Large intestine (tissue), 12 donors: ENCODE results near the gene SDHAF2. TPM values are rescaled to one million over a fixed set of nuclear protein-coding genes. Genes with fewer than 3 reads are reported as not detected.
"Not testable (repeated sequence)": the region's sequence is repeated elsewhere in the genome, so short reads cannot be mapped to it uniquely, and the experiment has no call there.

Experiments
- DNase-seq, 2 donors: peaks; one replicate each; pipeline versions ENCODE4 v3.0.0 to v3.0.0-alpha.2; 2013
- H3K27ac ChIP-seq: one replicate; pipeline ENCODE4 v1.5.1; 2013; ENCODE audit warnings: low read length
- H3K27me3 ChIP-seq: 2 replicates; pipeline ENCODE4 v1.6.1; 2013; ENCODE audit warnings: low read length; ENCODE audit not compliant: control insufficient read depth, insufficient read depth
- H3K36me3 ChIP-seq: 2 replicates; pipeline ENCODE4 v1.6.1; 2013; ENCODE audit warnings: low read length; ENCODE audit not compliant: control insufficient read depth, insufficient read depth
- H3K4me1 ChIP-seq: one replicate; pipeline ENCODE4 v1.6.1; 2013; ENCODE audit warnings: low read length; ENCODE audit not compliant: control insufficient read depth, insufficient read depth
- H3K4me3 ChIP-seq: one replicate; pipeline ENCODE4 v1.5.1; 2013; ENCODE audit warnings: low read length
- H3K9me3 ChIP-seq: one replicate; pipeline ENCODE4 v1.6.1; 2013; ENCODE audit warnings: mild to moderate bottlenecking, low read depth, low read length, moderate library complexity; ENCODE audit not compliant: control insufficient read depth
- WGBS: methylation state at CpG from one replicate; pipeline ENCODE4 v1.1.5; 2013; ENCODE audit warnings: low lambda C conversion rate; ENCODE audit not compliant: insufficient coverage; 5-methylcytosine and 5-hydroxymethylcytosine counted together
- long read RNA-seq, 11 donors: transcript quantifications; one replicate each; lab custom pipeline, GENCODE V29; 2026
- polyA plus RNA-seq: library from polyadenylated mRNA; unstranded; fragments of 120-200 nt; gene quantifications from one replicate; pipeline ENCODE4 v1.2.1, GENCODE V29; 2013

Gene SDHAF2
- polyA plus RNA-seq: 38.1 TPM
- long read RNA-seq, donor 1, transcript SDHAF2-201 (4 exons, 2,033 nt): major isoform, 10 of 14 reads
- long read RNA-seq, donor 1, partial matches to known transcripts: 0 of 14 reads
- long read RNA-seq, donor 1, other reads (novel, unspliced or antisense): 0 of 14 reads
- long read RNA-seq, donor 2, transcript SDHAF2-206 (2 exons, 835 nt): minor isoform, 5 of 38 reads
- long read RNA-seq, donor 2, transcript SDHAF2-201 (4 exons, 2,033 nt): major isoform, 29 of 38 reads
- long read RNA-seq, donor 2, partial matches to known transcripts: 0 of 38 reads
- long read RNA-seq, donor 2, other reads (novel, unspliced or antisense): 0 of 38 reads
- long read RNA-seq, donor 3: 0 reads
- long read RNA-seq, donor 4, partial matches to known transcripts: 0 of 7 reads
- long read RNA-seq, donor 4, other reads (novel, unspliced or antisense): 0 of 7 reads
- long read RNA-seq, donor 5, transcript SDHAF2-201 (4 exons, 2,033 nt): major isoform, 15 of 19 reads
- long read RNA-seq, donor 5, partial matches to known transcripts: 0 of 19 reads
- long read RNA-seq, donor 5, other reads (novel, unspliced or antisense): 0 of 19 reads
- long read RNA-seq, donor 6, transcript SDHAF2-201 (4 exons, 2,033 nt): major isoform, 24 of 49 reads
- long read RNA-seq, donor 6, transcript SDHAF2-207 (5 exons, 1,077 nt): minor isoform, 5 of 49 reads
- long read RNA-seq, donor 6, partial matches to known transcripts: 13 of 49 reads
- long read RNA-seq, donor 6, other reads (novel, unspliced or antisense): 0 of 49 reads
- long read RNA-seq, donor 7, transcript SDHAF2-201 (4 exons, 2,033 nt): major isoform, 15 of 23 reads
- long read RNA-seq, donor 7, partial matches to known transcripts: 0 of 23 reads
- long read RNA-seq, donor 7, other reads (novel, unspliced or antisense): 0 of 23 reads
- long read RNA-seq, donor 8, transcript SDHAF2-206 (2 exons, 835 nt): minor isoform, 11 of 56 reads
- long read RNA-seq, donor 8, transcript SDHAF2-201 (4 exons, 2,033 nt): major isoform, 39 of 56 reads
- long read RNA-seq, donor 8, partial matches to known transcripts: 0 of 56 reads
- long read RNA-seq, donor 8, other reads (novel, unspliced or antisense): 0 of 56 reads
- long read RNA-seq, donor 9, transcript SDHAF2-201 (4 exons, 2,033 nt): major isoform, 28 of 33 reads
- long read RNA-seq, donor 9, partial matches to known transcripts: 0 of 33 reads
- long read RNA-seq, donor 9, other reads (novel, unspliced or antisense): 0 of 33 reads
- long read RNA-seq, donor 10, transcript SDHAF2-201 (4 exons, 2,033 nt): major isoform, 29 of 39 reads
- long read RNA-seq, donor 10, transcript SDHAF2-206 (2 exons, 835 nt): minor isoform, 7 of 39 reads
- long read RNA-seq, donor 10, partial matches to known transcripts: 0 of 39 reads
- long read RNA-seq, donor 10, other reads (novel, unspliced or antisense): 0 of 39 reads
- long read RNA-seq, donor 11, transcript SDHAF2-201 (4 exons, 2,033 nt): major isoform, 23 of 30 reads
- long read RNA-seq, donor 11, partial matches to known transcripts: 0 of 30 reads
- long read RNA-seq, donor 11, other reads (novel, unspliced or antisense): 0 of 30 reads

GRCh38 chr11:61429691-61430582, at the start of gene SDHAF2, which contains the start of gene CPSF7:
Gene SDHAF2 (plus strand): TSS chr11:61430124. CDS start chr11:61430147, 23 bp downstream.
Gene CPSF7 (minus strand): TSS chr11:61429975. CDS start chr11:61429235, 740 bp downstream.
- peaks cover 2% of the 10 kb centered on the region for H3K4me1 ChIP-seq
- 0% methylated on average over 3 of the region's 82 CpGs for WGBS
- peak within 1 kb of the TSS; percentile 99 for H3K27ac ChIP-seq
- no peaks in the 10 kb centered on the region for H3K9me3 ChIP-seq
- peak; percentile 96 to 98 for DNase-seq
- no peaks in the 10 kb centered on the region for H3K27me3 ChIP-seq
- peaks cover 38% of the 10 kb centered on the region for H3K36me3 ChIP-seq
- H3K4me3 ChIP-seq: peak within 1 kb of the TSS; percentile 99

GRCh38 chr11:61380884-61381283, 49.0 kb upstream of the SDHAF2 start:
- H3K4me1 ChIP-seq: no peaks in the 10 kb centered on the region
- no peak overlapping the region for H3K27ac ChIP-seq
- H3K27me3 ChIP-seq: no peaks in the 10 kb centered on the region
- H3K36me3 ChIP-seq: no peaks in the 10 kb centered on the region
- H3K9me3 ChIP-seq: no peaks in the 10 kb centered on the region
- peak in 1 of 2 donors; percentile 55 for DNase-seq
- no peak overlapping the region for H3K4me3 ChIP-seq
- WGBS: 38% methylated on average over 3 of the region's 9 CpGs

- H3K9me3 ChIP-seq, H3K27me3 ChIP-seq, DNase-seq, H3K27ac ChIP-seq, H3K4me1 ChIP-seq, H3K4me3 ChIP-seq, H3K36me3 ChIP-seq: not testable (repeated sequence)
- WGBS: no CpG with 5 or more reads among the region's 5 CpGs
Observed at GRCh38 chr11:61383859-61384258, 46.1 kb upstream of the SDHAF2 start.

GRCh38 chr11:61384271-61385242, 45.4 kb upstream of the SDHAF2 start:
- no peaks in the 10 kb centered on the region for H3K4me1 ChIP-seq
- H3K9me3 ChIP-seq: no peaks in the 10 kb centered on the region
- H3K36me3 ChIP-seq: no peaks in the 10 kb centered on the region
- H3K27me3 ChIP-seq: no peaks in the 10 kb centered on the region
- no peak overlapping the region for H3K4me3 ChIP-seq
- no peak overlapping the region for H3K27ac ChIP-seq
- DNase-seq: no peak
- WGBS: 80% methylated on average over 2 of the region's 15 CpGs

GRCh38 chr11:61390161-61390560, 39.8 kb upstream of the SDHAF2 start:
- WGBS: 71% methylated on average over 1 of the region's 1 CpG
- no peak for DNase-seq
- Histone ChIP-seq H3K27ac (no peak overlapping the region), H3K4me1 (peaks cover 9% of the 10 kb centered on the region), H3K9me3 (no peaks in the 10 kb centered on the region), H3K4me3 (no peak overlapping the region), H3K27me3 (no peaks in the 10 kb centered on the region), H3K36me3 (peaks cover 8% of the 10 kb centered on the region)

- DNase-seq: peak; percentile 8 to 38
- no peaks in the 10 kb centered on the region for H3K9me3 ChIP-seq
- H3K27me3 ChIP-seq: no peaks in the 10 kb centered on the region
- peak overlapping the region; percentile 73 for H3K4me3 ChIP-seq
- peaks cover 21% of the 10 kb centered on the region for H3K36me3 ChIP-seq
- H3K4me1 ChIP-seq: peaks cover 9% of the 10 kb centered on the region
- 0% methylated on average over 1 of the region's 15 CpGs for WGBS
- H3K27ac ChIP-seq: peak overlapping the region; percentile 84
Observed at GRCh38 chr11:61392981-61393595, 36.8 kb upstream of the SDHAF2 start.

- H3K36me3 ChIP-seq: peaks cover 57% of the 10 kb centered on the region
- H3K27ac ChIP-seq: no peak overlapping the region
- no peaks in the 10 kb centered on the region for H3K27me3 ChIP-seq
- WGBS: no CpG with 5 or more reads among the region's 2 CpGs
- no peak for DNase-seq
- H3K4me1 ChIP-seq: no peaks in the 10 kb centered on the region
- H3K9me3 ChIP-seq: no peaks in the 10 kb centered on the region
- H3K4me3 ChIP-seq: no peak overlapping the region
Observed at GRCh38 chr11:61401173-61401572, 28.8 kb upstream of the SDHAF2 start.

- Histone ChIP-seq H3K9me3 (no peaks in the 10 kb centered on the region), H3K36me3 (peaks cover 59% of the 10 kb centered on the region)
- WGBS: 67% methylated on average over 1 of the region's 2 CpGs
Observed at GRCh38 chr11:61401573-61401972, 28.4 kb upstream of the SDHAF2 start.

More at GRCh38 chr11:61401573-61401972, 28.4 kb upstream of the SDHAF2 start:
- H3K4me1 ChIP-seq: no peaks in the 10 kb centered on the region
- DNase-seq: no peak
- H3K27ac ChIP-seq: no peak overlapping the region
- H3K27me3 ChIP-seq: no peaks in the 10 kb centered on the region
- H3K4me3 ChIP-seq: no peak overlapping the region
